ENCODE results near the gene NEURL4. TPM values are rescaled to one million over a fixed set of nuclear protein-coding genes. Genes with fewer than 3 reads are reported as not detected.

The NEURL4 gene
- total and polyA plus RNA-seq, 9 donors, result 9.6 to 48.0 (median 38.6) TPM

DNA sequence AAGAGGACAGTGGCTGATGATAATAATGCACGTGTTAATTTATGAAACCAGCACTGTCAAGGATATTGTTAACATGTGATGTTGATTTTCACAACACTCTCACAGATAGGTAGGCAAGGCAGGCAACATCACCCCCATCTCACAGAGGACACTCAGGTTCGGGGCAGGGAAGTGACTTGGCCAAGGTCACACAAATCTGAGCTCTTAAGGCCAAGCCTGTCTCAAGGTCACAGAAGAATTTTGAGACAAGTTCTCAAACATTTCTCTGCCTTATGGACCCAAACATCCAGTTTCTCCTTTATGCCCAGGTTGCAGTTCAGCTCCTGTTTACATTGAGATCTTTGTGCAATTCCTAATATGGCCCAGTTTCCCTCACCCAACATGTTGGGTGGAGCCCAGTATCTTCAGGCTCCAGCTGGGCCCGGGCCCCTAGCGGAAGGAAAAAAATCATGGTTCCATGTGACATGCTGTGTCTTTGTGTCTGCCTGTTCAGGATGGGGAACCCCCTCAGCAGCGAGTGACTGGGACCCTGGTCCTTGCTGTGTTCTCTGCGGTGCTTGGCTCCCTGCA, 46.3 kb downstream of the NEURL4 start:
- Histone ChIP-seq H3K27me3 (no peaks in the 10 kb centered on the region), H3K36me3 (no peaks in the 10 kb centered on the region), H3K4me1 (ENCODE audit: insufficient read depth) (peaks cover 6% of the 10 kb centered on the region), H3K9me3 (no peaks in the 10 kb centered on the region), H3K27ac (no peak overlapping the region), H3K4me3 (no peak overlapping the region)
- intact Hi-C loops (cut with DNase I), result loop anchor here in 1 of 4 donors (5.0 kb wide), 1 partner anchor 64 kb away; no protein-coding TSS in a partner anchor
- WGBS, 3 donors, result 52 to 54% (median 53%) methylated on average over 6 of the region's 6 CpGs
- no peak for DNase-seq
- TF ChIP-seq CTCF (IDR thresholded peaks at IDR 0.05) (no peak), EP300 (IDR thresholded peaks at IDR 0.05) (no peak), POLR2A (IDR thresholded peaks at IDR 0.05) (no peak)

GRCh38 chr17:7281953-7282751, 47.0 kb downstream of the NEURL4 start:
- 5 to 9% (median 6%) methylated on average over 42 to 43 of the region's 43 CpGs for WGBS, 3 donors
- peak overlapping the region; percentile 44 to 48 for H3K27ac ChIP-seq
- no peaks in the 10 kb centered on the region for H3K27me3 ChIP-seq
- peak; percentile 34 to 76 (median 71) for DNase-seq
- H3K36me3 ChIP-seq, result no peaks in the 10 kb centered on the region
- no peaks in the 10 kb centered on the region for H3K9me3 ChIP-seq
- TF ChIP-seq CTCF (IDR thresholded peaks at IDR 0.05) (no peak), POLR2A (IDR thresholded peaks at IDR 0.05) (no peak), EP300 (IDR thresholded peaks at IDR 0.05) (no peak)
- intact Hi-C loops (cut with DNase I), result loop anchor here (1.0 to 5.0 kb wide), 4 partner anchors 13 to 65 kb away; partner anchors contain the start of gene YBX2 (in 1 of the 4)
- peak overlapping the region; percentile 37 for H3K4me3 ChIP-seq
- peaks cover 6% of the 10 kb centered on the region for H3K4me1 ChIP-seq (ENCODE audit: insufficient read depth)

GRCh38 chr17:7281074-7281952, 47.8 kb downstream of the NEURL4 start, which contains the start of gene SLC2A4:
SLC2A4 (plus strand) TSS chr17:7281718; CDS start chr17:7281935, 217 bp downstream.
- DNase-seq, result peak; percentile 94 to 98 (median 98)
- H3K4me1 ChIP-seq (ENCODE audit: insufficient read depth), result peaks cover 6% of the 10 kb centered on the region
- TF ChIP-seq POLR2A (IDR thresholded peaks at IDR 0.05), result no peak
- TF ChIP-seq EP300 (IDR thresholded peaks at IDR 0.05), result no peak
- TF ChIP-seq CTCF (IDR thresholded peaks at IDR 0.05), result no peak

More at GRCh38 chr17:7281074-7281952, 47.8 kb downstream of the NEURL4 start, which contains the start of gene SLC2A4:
- H3K36me3 ChIP-seq, result no peaks in the 10 kb centered on the region
- 0% methylated on average over 59 to 71 of the region's 71 CpGs for WGBS, 3 donors
- peak within 1 kb of the TSS; percentile 37 for H3K4me3 ChIP-seq
- H3K27ac ChIP-seq, result peak within 1 kb of the TSS; percentile 44 to 62
- intact Hi-C loops (cut with DNase I), result loop anchor here (1.0 to 5.0 kb wide), 4 partner anchors 13 to 66 kb away; partner anchors contain the start of gene YBX2 (in 1 of the 4)
- H3K27me3 ChIP-seq, result no peaks in the 10 kb centered on the region
- H3K9me3 ChIP-seq, result no peaks in the 10 kb centered on the region
